NCI-H1436 (cell line): ENCODE data around the gene ZBTB16.

ENCODE experiments used
- DNase-seq: peaks from one replicate; lab custom pipeline; 2025; lab: John Stamatoyannopoulos, UW

The ZBTB16 gene

DNA sequence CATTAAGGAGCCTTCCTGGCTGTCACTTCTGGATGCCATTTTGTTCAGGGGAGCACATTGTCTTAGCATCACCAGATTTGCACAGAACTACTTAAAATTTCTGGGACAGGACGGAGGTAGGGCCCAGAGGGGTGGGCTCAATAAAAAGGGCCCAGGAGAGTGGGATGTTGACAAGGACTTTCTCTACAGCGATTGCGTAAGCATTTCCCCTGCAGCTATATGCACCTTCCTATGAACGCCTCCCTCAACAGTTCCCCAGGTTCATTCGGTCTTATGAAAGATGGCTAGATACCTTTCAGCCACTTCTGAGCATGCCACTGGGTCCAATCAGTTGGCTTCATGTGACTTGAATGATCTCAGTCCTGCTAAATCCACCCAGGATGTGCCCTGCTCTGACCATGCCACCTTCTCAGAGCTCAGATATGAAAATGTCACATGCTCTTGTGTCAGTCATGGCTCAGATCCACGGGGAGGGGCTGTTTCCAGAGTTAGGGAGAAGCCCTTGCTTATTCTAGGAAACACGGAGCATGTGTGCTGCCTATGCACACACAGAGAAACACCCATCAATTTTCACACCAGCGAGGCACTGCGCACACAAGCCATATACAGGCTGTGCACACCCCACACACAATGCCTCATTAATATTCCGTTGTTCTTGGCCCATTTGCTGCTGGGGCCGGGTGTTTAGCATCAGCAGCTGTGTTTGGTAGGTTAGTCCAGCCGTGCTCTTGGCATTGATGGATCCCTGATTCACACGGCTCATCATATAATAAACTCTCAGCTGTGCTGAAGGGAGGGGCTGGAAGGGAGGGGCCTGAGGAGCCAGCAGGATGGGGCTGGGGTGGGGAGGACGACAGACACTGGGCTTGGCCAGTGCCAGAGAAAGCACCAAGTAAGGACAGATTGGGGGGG lies 184.2 kb downstream of the ZBTB16 start:
- no peak for DNase-seq

DNA sequence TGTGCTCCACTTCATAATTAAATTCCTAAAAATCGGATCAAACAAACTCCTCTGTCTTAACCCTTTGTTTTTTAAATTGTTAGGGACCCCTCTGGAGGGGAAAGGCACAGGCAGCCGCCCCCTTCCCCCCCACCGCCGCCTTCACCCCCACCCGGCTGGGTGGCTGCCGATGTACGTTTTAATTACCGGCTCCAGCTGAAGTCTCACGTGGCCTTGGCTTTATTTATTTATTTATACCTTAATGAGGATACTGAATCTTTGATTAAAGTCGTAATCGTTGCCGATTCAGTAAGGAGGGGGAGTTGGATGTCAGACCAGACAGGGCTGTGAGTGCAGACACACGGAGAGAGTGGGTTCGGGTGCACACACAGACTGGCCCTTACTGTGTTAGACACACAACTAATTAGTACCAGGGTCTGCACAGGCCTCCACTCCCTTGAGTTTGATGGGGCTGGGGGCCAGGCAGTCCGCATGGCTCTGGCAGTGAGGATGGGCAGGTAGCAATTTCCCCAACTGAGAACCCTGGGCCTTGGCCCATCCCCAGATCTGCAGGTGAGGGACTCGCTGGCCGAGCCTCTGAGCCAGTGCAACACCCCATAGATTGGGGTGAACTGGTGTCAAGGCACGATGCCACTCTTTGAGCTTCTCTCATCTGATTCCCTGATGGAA lies 185.3 kb downstream of the ZBTB16 start:
- DNase-seq: no peak

DNA sequence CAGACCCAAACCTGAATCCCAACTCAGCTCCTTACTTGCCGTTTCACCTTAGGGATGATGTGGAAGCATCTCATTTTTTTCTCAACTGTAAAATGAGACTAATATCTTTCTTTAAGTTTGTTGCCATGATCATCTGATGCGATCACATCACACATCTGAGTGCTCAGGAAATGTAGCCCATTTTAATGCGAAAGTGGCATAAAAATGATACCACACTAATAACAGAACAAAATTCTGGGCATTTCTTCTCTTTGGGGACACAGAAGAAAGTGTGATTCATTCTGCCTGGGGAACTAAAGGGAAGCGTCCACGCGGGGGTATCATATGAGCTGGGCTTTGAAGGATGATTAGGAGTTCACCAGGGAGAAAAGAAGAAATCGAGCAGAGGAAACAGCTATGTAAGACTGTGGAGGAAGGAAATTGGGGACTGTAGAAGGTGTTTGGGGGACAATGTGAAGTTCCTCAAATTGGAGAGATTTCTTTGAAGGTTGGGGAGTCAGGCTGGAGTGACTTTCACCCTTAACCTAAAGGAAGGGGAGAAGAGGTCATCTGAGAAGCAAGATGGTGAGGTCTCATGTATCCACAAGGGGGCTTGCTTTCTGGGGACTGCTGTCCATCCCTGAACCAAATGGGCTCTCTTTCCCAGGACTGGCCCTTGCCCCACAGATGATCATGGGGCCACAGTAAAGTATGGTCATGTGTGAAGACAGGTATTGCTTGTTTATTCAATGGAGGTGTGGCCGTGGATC lies 187.0 kb downstream of the ZBTB16 start:
- DNase-seq: no peak

DNA sequence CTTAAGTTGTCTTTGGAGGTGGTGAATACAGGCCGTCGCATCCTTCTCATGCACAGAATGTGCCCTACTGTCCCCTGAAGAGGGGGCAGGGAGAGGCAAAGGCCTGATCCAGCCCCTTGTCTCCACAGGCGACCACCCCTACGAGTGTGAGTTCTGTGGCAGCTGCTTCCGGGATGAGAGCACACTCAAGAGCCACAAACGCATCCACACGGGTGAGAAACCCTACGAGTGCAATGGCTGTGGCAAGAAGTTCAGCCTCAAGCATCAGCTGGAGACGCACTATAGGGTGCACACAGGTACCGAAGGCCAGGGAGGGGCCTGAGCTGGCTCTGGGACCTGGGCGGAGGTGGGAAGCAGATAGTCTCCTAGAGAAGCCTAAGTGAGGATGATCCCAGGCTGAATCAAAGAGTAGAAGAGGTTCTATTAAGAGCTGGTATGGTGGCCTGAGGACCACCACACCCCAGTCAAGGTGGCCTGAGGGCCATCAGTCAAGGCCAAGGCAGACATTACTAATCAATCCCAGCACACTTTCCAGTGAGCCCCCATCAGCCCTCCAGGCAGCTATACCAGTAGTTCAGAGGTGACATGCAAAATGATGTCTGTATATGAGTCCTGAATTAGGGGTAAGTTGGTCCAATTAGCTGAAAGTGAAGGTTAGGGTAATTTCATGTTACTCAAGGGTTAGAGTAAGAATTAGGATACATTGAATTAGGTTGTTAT lies 187.7 kb downstream of the ZBTB16 start:
- DNase-seq: no peak

DNA sequence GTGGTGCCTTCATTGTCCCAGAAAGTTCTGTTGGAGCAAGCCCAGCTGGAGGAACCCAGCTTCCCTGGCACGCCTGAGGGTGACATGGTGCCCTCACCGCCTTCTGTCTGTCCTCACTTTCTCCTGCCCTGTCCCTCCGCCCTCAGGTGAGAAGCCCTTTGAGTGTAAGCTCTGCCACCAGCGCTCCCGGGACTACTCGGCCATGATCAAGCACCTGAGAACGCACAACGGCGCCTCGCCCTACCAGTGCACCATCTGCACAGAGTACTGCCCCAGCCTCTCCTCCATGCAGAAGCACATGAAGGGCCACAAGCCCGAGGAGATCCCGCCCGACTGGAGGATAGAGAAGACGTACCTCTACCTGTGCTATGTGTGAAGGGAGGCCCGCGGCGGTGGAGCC lies 190.7 kb downstream of the ZBTB16 start:
- DNase-seq: no peak

DNA sequence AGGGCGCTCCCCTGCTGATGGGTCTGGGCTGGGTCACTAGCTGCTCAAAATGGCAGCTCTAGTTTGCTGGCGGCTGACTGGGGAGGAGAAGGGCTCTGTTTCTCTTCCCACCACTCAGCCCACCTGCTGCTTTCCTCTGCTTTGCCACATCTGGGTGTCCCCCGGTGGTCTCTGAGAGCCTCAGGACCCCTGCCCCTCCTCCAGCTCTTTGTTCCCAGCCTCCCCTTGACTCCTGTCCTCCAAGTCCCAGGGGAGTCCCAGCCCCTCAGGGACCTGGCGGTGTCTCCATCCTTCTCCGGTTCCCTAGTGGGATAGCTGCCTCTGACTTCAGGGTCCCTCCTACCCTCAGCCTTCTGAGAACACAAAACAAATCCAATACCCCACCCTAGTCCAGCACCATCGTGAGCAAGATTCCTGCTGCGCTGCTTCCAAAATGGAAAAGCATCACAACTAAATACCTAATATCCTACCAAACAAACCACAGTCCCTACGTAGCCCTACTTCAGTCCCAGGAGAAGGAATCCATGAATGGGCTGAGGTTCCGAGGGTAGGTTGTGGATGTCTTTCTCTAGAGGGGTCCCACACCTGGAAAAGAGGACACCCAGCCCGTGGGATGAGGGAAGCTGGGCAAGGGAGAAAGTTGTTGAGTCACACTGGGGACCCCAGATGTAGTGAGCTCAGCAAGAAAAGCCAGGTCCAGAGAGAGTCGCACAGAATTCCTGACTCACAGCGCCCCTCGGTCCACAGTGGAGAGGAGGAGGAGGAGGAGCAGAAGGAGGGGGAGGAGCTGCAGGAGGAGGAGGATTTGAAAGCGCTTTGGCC lies 191.7 kb downstream of the ZBTB16 start:
- DNase-seq: no peak

DNA sequence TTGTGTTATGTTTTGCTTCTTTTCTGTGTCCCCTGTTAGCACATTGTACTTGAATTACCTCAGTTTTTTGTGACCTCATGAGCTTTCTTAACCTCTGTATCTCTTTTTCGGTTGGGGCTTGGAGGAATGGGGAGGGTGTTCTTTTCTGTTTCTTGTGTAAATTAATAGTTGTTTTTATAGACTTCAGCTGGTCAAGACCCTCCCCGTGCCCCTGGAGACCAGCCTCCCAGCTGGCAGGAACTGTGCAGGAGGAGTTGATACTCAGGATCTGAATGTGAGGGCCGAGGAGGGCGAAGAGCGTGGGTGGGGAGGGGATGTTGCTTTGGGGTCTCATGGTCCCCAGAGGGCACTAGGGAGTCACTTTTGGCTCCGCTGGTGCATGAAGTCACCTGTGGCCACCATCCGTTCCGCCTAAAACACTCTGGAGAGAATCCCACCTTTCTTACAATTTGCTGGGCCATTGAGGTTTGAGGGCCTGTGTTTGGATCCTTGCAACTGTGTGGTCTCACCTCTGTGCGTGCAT lies 192.4 kb downstream of the ZBTB16 start:
- no peak for DNase-seq

DNA sequence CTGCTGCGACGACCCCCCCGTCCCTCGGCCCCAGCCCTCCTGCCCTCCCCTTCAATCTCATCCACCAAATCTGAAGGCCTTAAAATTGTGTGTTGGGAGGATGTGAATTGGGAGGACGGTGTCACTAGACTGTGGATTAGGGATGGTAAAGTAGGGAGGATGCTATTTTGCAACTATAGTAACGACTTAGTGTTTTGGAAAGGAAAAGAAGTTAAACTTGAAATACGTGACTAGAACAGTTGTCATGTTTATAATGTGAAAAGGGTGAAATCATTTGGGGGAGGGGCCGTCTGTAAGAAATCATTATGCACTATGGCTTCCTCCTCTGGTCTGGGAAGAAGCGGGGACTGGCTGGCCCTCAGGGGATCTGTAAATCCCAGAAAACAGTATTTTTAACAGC lies 193.3 kb downstream of the ZBTB16 start:
- DNase-seq: no peak

DNA sequence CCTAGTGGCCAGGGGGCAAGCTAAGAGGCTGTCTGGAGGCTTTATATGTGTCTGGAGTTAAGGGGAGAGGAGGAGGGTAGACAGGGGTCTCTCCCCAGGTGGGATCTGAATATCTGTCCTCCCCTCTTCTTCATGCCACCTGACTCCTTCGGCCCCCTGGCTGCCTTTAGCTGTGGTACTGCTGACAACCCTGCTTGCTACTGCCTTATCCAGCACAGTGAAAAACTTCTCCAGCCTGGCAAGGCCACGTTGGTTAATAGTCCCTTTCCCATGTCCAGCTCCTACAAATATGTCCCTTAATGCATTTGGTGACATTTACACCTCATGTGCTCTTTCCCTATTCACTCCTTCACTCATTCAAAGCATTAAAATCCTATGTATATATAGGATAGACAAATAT lies 194.3 kb downstream of the ZBTB16 start:
- no peak for DNase-seq

DNA sequence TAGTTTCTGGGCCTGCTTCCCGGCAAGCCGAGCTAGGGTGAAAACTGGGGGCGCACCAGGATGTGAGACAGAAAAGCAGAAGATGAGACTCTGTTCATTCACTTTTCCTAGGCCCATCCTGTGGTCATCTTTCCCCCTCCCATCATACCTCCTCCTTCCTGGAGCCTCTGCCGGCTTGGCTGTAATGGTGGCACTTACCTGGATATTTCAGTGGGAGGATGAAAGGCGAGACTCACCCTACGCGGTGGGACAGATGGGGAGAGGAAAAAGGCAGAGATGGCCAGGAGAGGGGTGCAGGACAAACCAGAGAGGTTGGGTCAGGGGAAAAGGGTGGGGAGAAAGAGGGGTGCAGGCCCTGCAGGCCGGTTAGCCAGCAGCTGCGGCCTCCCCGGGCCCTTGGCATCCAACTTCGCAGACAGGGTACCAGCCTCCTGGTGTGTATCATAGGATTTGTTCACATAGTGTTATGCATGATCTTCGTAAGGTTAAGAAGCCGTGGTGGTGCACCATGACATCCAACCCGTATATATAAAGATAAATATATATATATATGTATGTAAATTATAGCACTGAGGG lies 195.1 kb downstream of the ZBTB16 start:
- DNase-seq: no peak

DNA sequence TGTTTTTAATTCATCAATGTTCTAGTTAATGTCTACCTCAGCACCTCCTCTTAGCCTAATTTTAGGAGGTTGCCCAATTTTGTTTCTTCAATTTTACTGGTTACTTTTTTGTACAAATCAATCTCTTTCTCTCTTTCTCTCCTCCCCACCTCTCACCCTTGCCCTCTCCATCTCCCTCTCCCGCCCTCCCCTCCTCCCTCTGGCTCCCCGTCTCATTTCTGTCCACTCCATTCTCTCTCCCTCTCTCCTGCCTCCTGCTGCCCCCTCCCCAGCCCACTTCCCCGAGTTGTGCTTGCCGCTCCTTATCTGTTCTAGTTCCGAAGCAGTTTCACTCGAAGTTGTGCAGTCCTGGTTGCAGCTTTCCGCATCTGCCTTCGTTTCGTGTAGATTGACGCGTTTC lies 195.8 kb downstream of the ZBTB16 start:
- no peak for DNase-seq

DNA sequence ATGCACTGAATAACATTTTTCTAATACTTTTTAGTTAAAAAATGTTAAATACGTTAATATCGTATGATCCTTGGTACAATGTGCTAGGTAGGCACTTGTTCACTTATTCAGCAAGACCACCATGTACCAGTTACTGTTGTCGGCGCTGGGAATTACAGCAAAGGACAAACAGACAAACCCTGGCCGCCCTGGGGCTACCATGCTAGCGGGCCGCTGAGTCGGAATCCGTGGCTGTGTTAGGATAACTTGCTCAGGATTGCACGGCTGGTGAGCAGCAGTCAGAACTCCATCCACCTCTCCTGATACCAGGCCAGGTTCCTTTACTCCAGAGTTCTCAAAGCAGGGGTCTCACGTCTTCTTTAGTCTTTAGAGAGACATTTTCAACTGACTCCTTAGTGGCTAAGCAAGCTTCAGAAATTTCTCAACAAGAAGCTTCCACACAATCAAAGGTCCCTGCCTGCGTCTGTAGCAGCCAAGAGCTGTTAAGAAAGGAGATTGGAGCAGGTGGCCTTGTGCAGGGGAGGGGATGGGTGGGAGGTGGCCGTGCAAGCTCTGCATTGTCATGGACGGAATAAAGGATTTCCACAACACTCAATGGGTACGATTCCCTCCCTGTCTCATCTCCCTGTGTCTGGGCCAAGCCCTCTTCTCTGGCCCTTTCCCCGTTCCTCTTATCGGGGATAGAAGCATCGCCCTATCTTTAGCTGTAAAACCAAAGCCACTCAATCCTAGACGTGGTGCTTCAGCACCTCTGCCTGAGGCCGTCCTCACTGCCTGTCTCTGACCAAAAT lies 196.9 kb downstream of the ZBTB16 start:
- DNase-seq: no peak

DNA sequence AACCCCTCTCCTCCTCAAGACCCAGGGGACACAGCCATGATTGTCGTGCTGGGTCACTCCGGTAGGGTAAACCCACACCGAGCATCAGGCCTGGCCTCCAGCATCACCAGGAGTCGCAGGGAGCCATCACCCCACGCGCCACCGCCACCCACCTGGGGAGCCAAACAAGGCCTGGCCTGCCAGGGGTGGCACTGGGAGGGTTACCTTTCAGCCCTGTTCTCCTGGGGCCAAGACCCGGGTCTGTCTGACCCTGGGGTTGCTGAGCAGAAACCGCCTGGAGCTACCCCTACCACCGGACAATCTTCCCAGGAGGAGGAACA lies 197.4 kb downstream of the ZBTB16 start:
- DNase-seq: no peak

DNA sequence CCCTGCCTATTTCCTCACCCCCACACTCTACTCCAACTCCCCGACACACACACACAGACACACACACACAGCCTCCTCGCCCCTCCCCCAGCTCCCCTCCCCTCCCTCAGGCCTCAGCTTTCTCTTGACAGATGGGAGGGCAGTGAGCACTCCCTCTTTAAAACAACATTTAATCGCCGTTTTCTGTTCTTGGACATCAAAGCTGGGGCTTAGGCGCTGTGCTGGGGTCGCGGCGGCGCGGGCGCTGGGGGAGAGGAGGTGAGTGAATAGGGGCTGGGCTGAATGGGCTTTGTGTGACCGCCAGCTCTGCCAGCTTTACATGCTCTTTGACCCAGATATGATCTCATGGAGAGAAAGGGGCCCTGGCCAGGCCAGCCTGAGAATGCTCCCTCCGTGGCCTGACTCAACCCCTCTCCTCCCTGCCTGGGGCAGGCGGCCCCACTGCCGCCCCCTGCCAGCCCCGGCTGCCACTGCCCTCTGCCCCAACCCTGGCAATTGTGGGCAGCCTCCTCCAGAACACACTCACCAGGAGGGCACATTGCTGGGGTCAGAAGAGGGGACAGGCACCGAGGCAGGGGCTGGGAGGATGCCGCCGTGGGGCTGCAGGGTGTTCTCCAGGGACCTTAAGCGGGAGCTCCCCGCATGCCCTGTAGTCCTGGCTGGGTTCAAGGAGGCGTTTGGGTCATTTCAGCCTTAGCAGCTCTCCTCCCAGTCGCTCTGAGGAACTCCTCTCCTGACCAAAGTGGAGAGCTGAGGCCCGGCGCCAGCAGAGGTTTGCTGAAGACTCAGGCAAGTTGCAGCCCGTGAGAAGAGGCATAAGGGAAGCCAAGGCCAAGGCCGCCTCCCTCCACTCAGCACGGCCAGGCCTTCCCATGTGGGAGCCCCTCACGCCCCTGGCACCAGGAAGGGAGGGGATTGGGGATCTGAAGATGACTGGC lies 198.4 kb downstream of the ZBTB16 start:
- no peak for DNase-seq

DNA sequence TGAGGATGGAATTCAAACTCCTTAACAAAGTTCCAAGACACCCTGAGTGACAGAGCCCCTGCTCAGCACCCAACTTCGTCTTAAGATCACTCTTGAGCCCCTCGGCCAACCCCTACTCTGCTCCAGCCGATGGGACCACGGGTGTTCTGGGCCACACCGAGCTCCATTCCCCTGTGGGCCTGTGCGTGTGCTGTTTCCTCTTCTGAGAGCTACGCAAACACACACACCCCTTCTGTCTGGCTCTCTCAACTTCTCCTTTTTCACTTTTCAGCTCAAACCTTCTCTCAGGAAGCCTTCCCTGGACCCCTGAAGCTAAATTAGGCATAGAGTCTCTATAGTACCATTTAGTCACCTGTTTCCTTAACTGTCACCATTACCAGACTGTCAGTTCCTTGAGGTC lies 199.2 kb downstream of the ZBTB16 start:
- DNase-seq: no peak

DNA sequence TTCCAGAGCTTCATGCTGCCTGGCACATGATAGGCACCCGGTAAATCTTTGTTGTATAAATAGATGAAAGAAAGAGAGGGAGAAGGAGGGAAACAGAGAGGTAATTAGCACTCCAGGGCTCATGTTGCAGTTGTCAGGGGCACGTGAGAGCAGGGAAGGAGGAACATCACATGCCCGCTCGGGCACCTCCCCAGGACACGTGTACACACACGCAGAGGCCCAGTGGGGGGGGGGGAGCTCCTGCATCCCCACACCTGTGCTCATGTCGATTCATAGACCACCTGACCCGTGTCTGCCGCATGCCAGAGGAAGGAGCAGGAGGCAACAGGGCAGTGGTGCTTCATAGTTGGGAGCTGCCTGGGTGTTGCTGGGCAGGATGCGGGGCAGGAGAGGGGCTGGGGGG lies 199.6 kb downstream of the ZBTB16 start:
- DNase-seq: no peak

DNA sequence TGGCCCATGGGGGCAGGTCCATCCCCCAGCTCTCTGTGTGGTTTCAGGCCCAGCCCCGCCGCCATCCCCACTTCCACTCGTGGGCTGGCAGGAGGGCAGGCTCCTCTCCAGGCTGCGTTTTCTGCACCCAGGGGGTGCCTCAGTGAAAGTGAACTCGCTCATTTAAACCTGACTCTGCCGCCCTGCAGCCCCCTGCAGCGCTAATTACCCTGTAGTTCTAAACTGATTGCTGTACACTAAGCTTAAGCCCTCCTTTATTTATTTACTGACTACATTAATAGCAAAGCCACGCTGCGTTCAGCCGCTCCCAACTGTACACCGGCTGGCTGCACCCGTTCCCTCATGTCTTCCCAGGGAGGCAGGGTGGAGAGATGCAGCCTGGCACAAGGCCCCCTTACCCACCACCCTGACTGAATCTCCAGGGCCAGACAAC lies 200.1 kb downstream of the ZBTB16 start:
- no peak for DNase-seq

DNA sequence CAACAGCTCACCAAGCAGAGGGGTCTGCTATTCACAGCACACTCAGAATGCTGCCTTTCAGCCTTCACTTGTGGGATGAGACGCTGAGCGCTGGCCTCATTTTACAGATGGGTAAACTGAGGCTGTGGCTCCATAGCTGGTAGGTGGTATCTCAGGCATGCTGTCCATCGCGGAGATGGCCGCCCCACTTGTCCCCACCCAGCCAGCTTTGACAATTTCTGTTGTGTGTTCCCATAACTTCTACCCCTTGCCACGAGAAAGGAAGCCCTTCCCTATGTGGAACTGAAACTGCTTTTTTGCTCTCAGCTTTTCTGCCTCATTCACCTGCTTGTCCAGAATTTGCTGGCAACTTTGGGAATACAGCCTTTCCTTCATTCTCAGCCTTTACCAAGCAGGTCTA lies 200.6 kb downstream of the ZBTB16 start:
- DNase-seq: no peak

DNA sequence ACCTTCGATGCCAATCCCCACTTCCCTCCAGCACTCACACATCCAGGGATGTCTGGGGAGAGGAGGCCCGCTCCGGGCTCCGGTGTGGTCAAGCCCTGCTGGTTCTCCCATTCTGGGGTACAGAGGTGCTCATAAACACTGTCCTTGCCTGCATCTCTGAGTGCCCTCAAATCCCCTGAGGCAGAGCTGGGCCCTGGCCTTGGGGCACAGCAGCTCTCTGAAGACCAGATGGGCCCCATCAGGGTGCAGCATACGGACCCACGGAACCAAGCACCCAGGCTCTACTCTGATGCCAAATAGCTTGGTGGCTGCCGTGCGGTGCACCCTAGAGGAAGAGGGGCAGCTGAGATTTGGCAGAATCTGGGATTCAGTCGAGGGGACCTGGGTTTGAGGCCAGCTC lies 201.0 kb downstream of the ZBTB16 start:
- no peak for DNase-seq
